Neural progenitor cell (in vitro differentiated cells): ENCODE measurements around the gene CTTN. TPM values are rescaled to one million over a fixed set of nuclear protein-coding genes. Genes with fewer than 3 reads are reported as not detected.

Experiments
- DNase-seq: peaks from one replicate; pipeline ENCODE4 v3.0.0-alpha.2; 2016; ENCODE audit warnings: low spot score
- H2AFZ ChIP-seq: fragments of 200-600 bp; sonication (generic); replicated peaks from 2 replicates; pipeline ENCODE4 v1.6.1; 2016; ENCODE audit warnings: antibody characterized with exemption
- H3F3A ChIP-seq: fragments of 200-600 bp; sonication (generic); 2 replicates; pipeline ENCODE4 v1.6.1; 2016; ENCODE audit warnings: antibody characterized with exemption, low read depth
- H3K27ac ChIP-seq: fragments of 200-600 bp; sonication (generic); 2 replicates; pipeline ENCODE4 v1.5.1; 2016; ENCODE audit warnings: mild to moderate bottlenecking
- H3K27me3 ChIP-seq: fragments of 200-600 bp; sonication (generic); 2 replicates; pipeline ENCODE4 v1.6.1; 2016; ENCODE audit warnings: mild to moderate bottlenecking, moderate library complexity
- H3K36me3 ChIP-seq: fragments of 200-600 bp; sonication (generic); 2 replicates; pipeline ENCODE4 v1.5.1; 2016
- H3K4me1 ChIP-seq: fragments of 200-600 bp; sonication (generic); 2 replicates; pipeline ENCODE4 v1.6.1; 2016; ENCODE audit warnings: mixed run types
- H3K4me2 ChIP-seq: fragments of 200-600 bp; sonication (generic); 2 replicates; pipeline ENCODE4 v1.6.1; 2016
- H3K4me3 ChIP-seq: fragments of 200-600 bp; sonication (generic); 2 replicates; pipeline ENCODE4 v1.5.1; 2016
- H3K79me2 ChIP-seq: fragments of 200-600 bp; sonication (generic); 2 replicates; pipeline ENCODE4 v1.6.1; 2016; ENCODE audit warnings: low read depth
- H3K9ac ChIP-seq: fragments of 200-600 bp; sonication (generic); 2 replicates; pipeline ENCODE4 v1.6.1; 2016
- H3K9me3 ChIP-seq: fragments of 200-600 bp; sonication (generic); 2 replicates; pipeline ENCODE4 v1.5.1; 2016; ENCODE audit warnings: low read depth
- H4K20me1 ChIP-seq: fragments of 200-600 bp; sonication (generic); 2 replicates; pipeline ENCODE4 v1.6.1; 2016; ENCODE audit warnings: low read depth
- H3K27ac Mint-ChIP-seq: 3 replicates; pipeline ENCODE4 v1.8.0; 2021; ENCODE audit warnings: mixed read lengths
- H3K27me3 Mint-ChIP-seq: 2 replicates; pipeline ENCODE4 v1.8.0; 2022; ENCODE audit warnings: low read depth, mild to moderate bottlenecking, inconsistent platforms, moderate library complexity, mixed read lengths; ENCODE audit not compliant: insufficient read depth
- H3K36me3 Mint-ChIP-seq: 3 replicates; pipeline ENCODE4 v1.8.0; 2021; ENCODE audit warnings: mixed read lengths
- H3K4me1 Mint-ChIP-seq: 3 replicates; pipeline ENCODE4 v1.8.0; 2021; ENCODE audit warnings: mixed read lengths
- H3K4me3 Mint-ChIP-seq: 3 replicates; pipeline ENCODE4 v1.8.0; 2021; ENCODE audit warnings: mild to moderate bottlenecking, moderate library complexity, mixed read lengths
- H3K9me3 Mint-ChIP-seq: 3 replicates; pipeline ENCODE4 v1.8.0; 2020; ENCODE audit warnings: mixed read lengths
- CTCF ChIP-seq: fragments of 200-600 bp; sonication (generic); IDR thresholded peaks from 2 replicates; pipeline ENCODE4 v1.5.1; 2017; ENCODE audit warnings: antibody characterized with exemption, mild to moderate bottlenecking
- EZH2 ChIP-seq: fragments of 200-600 bp; sonication (generic); IDR thresholded peaks from 2 replicates; pipeline ENCODE4 v1.6.1; 2017; ENCODE audit warnings: antibody characterized with exemption, mild to moderate bottlenecking, moderate library complexity
- EZH2phosphoT487 ChIP-seq: fragments of 200-600 bp; sonication (generic); IDR thresholded peaks from 2 replicates; pipeline ENCODE4 v1.6.1; 2017; ENCODE audit warnings: antibody characterized with exemption
- total RNA-seq: library from RNA; depleted of rRNA; stranded (reverse); fragments of >200 nt; gene quantifications from 2 replicates; pipeline ENCODE4 v1.2.3, GENCODE V29; 2015; ENCODE audit warnings: low replicate concordance

CTTN gene
- total RNA-seq, 1 donor from 2014 or later = 200 TPM

- Mint-ChIP-seq H3K27ac (no peak overlapping the region), H3K36me3 (peaks cover 21% of the 10 kb centered on the region), H3K4me1 (no peaks in the 10 kb centered on the region), H3K9me3 (no peaks in the 10 kb centered on the region), H3K4me3 (no peak overlapping the region), H3K27me3 (peaks cover 4% of the 10 kb centered on the region)
- Histone ChIP-seq H3K4me2 (no peak overlapping the region), H2AFZ (no peak overlapping the region), H3K36me3 (no peaks in the 10 kb centered on the region), H3K27ac (no peak overlapping the region), H3F3A (no peaks in the 10 kb centered on the region), H3K9me3 (no peaks in the 10 kb centered on the region), H3K9ac (no peak overlapping the region), H3K79me2 (no peaks in the 10 kb centered on the region), H4K20me1 (no peaks in the 10 kb centered on the region), H3K4me1 (no peaks in the 10 kb centered on the region), H3K27me3 (no peaks in the 10 kb centered on the region), H3K4me3 (no peak overlapping the region)
- no peak for TF ChIP-seq CTCF
- no peak for TF ChIP-seq EZH2
- TF ChIP-seq EZH2phosphoT487 = no peak
- DNase-seq = no peak
These were observed 35.9 kb downstream of the CTTN start for GRCh38 chr11:70433966-70434812.

- Mint-ChIP-seq H3K9me3 (no peaks in the 10 kb centered on the region), H3K4me3 (no peak overlapping the region), H3K27me3 (peaks cover 4% of the 10 kb centered on the region), H3K4me1 (no peaks in the 10 kb centered on the region), H3K27ac (peak overlapping the region; percentile 37), H3K36me3 (peaks cover 23% of the 10 kb centered on the region)
- no peak for TF ChIP-seq EZH2
- TF ChIP-seq CTCF = no peak
- TF ChIP-seq EZH2phosphoT487 = no peak
- H3K9me3 ChIP-seq = no peaks in the 10 kb centered on the region
- H3K36me3 ChIP-seq = no peaks in the 10 kb centered on the region
- no peaks in the 10 kb centered on the region for H3K4me1 ChIP-seq
- no peak overlapping the region for H3K9ac ChIP-seq
- H3K4me2 ChIP-seq = no peak overlapping the region
- H3K4me3 ChIP-seq = no peak overlapping the region
- no peak overlapping the region for H2AFZ ChIP-seq
- H3K27ac ChIP-seq = no peak overlapping the region
- no peaks in the 10 kb centered on the region for H4K20me1 ChIP-seq
- H3K79me2 ChIP-seq = no peaks in the 10 kb centered on the region
- DNase-seq = no peak
- no peaks in the 10 kb centered on the region for H3F3A ChIP-seq
- H3K27me3 ChIP-seq = no peaks in the 10 kb centered on the region
These were observed 36.5 kb downstream of the CTTN start for GRCh38 chr11:70434813-70435278.

- peaks cover 23% of the 10 kb centered on the region for H3K36me3 Mint-ChIP-seq
These were observed 37.0 kb downstream of the CTTN start for GRCh38 chr11:70435361-70435760.

More at GRCh38 chr11:70435361-70435760, 37.0 kb downstream of the CTTN start:
- Histone ChIP-seq H3K4me3 (no peak overlapping the region), H3K9ac (no peak overlapping the region), H3K9me3 (no peaks in the 10 kb centered on the region), H3K79me2 (no peaks in the 10 kb centered on the region), H3K4me1 (no peaks in the 10 kb centered on the region), H3K36me3 (no peaks in the 10 kb centered on the region), H3K27me3 (no peaks in the 10 kb centered on the region), H4K20me1 (no peaks in the 10 kb centered on the region), H3K4me2 (no peak overlapping the region), H2AFZ (no peak overlapping the region), H3F3A (no peaks in the 10 kb centered on the region), H3K27ac (no peak overlapping the region)
- Mint-ChIP-seq H3K4me1 (no peaks in the 10 kb centered on the region), H3K27ac (no peak overlapping the region), H3K4me3 (no peak overlapping the region), H3K27me3 (peaks cover 3% of the 10 kb centered on the region), H3K9me3 (no peaks in the 10 kb centered on the region)
- no peak for DNase-seq
- no peak for TF ChIP-seq EZH2phosphoT487
- no peak for TF ChIP-seq CTCF
- TF ChIP-seq EZH2 = no peak
